ENCODE measurements around the gene PCDHGB3.

The PCDHGB3 gene

DNA sequence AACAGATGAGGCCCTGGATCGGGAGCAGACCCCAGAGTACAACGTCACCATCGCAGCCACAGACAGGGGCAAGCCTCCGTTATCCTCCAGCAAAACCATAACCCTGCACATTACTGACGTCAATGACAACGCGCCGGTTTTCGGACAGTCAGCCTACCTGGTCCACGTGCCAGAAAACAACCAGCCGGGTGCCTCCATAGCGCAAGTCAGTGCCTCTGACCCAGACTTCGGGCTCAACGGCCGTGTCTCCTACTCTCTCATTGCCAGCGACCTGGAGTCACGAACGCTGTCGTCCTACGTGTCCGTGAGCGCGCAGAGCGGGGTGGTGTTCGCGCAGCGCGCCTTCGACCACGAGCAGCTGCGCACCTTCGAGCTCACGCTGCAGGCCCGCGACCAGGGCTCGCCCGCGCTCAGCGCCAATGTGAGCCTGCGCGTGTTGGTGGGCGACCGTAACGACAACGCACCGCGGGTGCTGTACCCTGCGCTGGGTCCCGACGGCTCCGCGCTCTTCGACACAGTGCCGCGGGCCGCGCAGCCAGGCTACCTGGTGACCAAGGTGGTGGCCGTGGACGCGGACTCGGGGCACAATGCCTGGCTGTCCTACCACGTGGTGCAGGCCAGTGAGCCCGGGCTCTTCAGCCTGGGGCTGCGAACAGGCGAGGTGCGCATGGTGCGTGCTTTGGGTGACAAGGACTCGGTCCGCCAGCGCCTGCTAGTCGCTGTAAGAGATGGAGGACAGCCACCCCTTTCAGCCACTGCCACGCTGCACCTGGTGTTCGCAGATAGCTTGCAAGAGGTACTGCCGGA lies 49.2 kb downstream of the PCDHGB3 start:
- no peak for DNase-seq (ENCODE audit: low spot score)

DNA sequence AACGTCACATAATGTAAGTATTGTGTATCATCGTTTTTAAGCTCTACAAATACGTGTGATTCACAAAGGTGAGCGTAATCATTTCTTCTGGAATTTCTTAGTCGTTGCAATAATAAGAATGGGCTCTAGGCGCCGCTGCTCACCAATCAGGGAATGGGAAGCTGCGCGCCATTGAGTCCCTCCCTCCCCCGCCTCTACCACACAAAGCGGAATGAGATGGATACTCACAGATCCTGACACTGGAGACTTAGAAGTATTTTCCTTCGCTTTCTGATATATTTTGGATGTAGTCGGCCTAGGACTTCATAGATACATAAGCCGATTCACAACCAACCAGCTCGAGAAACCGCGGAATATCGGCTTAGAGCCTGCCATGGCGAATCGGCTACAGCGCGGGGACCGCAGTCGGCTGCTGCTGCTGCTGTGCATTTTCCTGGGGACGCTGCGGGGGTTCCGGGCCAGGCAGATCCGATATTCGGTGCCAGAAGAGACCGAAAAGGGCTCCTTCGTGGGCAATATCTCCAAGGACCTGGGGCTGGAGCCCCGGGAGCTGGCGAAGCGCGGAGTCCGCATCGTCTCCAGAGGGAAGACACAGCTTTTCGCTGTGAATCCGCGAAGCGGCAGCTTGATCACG lies 50.9 kb downstream of the PCDHGB3 start, which contains the start of gene PCDHGA11:
TSS of gene PCDHGA11 (plus strand) at position 197 of the 634 bp plus-strand sequence. CDS start at position 374, 177 bp downstream.
- no peak for DNase-seq (ENCODE audit: low spot score)

DNA sequence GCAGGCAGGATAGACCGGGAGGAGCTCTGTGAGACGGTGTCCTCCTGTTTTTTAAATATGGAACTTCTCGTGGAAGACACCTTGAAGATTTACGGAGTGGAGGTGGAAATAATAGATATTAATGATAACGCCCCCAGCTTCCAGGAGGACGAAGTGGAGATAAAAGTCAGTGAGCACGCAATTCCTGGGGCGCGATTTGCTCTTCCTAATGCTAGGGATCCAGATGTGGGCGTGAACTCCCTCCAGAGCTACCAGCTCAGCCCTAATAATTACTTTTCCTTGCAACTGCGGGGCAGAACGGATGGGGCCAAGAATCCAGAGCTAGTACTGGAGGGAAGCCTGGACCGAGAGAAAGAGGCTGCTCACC lies 51.4 kb downstream of the PCDHGB3 start:
- no peak for DNase-seq (ENCODE audit: low spot score)

Measured in SW480 (cell line).